H1 (cell line): Measurements from ENCODE around the gene COL4A3. TPM values are rescaled to one million over a fixed set of nuclear protein-coding genes. Genes with fewer than 3 reads are reported as not detected.
A peak's percentile ranks its signal among the peaks of the same experiment; 100 is the strongest.

Experiments
- CTCF ChIA-PET: fragments of 300-600 bp; sonication (Branson Sonifier 250); formaldehyde crosslinking; loops from one replicate; lab custom pipeline; 2021; ENCODE audit not compliant: partially characterized antibody; lab: Charles Lee
- POLR2A ChIA-PET: fragments of 300-600 bp; sonication (Branson Sonifier 250); formaldehyde crosslinking; loops from one replicate; lab custom pipeline; 2021; ENCODE audit warnings: inconsistent platforms; ENCODE audit not compliant: partially characterized antibody; lab: Charles Lee
- DNase-seq, 2 experiments: peaks; one replicate each; pipeline versions ENCODE4 v3.0.0 to v3.0.0-alpha.2; 2010 to 2022; ENCODE audit warnings: low spot score in 2 of 2, low read depth in 1 of 2, mixed read lengths in 1 of 2
- FAIRE-seq: peaks from 2 replicates; lab custom pipeline; 2011; peaks lifted over from hg19 to GRCh38; lab: Jason Lieb, UNC
- H2AFZ ChIP-seq: 2 replicates; pipeline ENCODE4 v1.8.1; 2012; ENCODE audit warnings: low read length, inconsistent platforms
- H2AK5ac ChIP-seq: 2 replicates; pipeline ENCODE4 v1.6.1; 2013; ENCODE audit warnings: low read depth, low read length
- H2BK120ac ChIP-seq: replicated peaks from 2 replicates; pipeline ENCODE3; 2013; ENCODE audit warnings: low read depth, low read length, inconsistent platforms
- H2BK12ac ChIP-seq: 2 replicates; pipeline ENCODE4 v1.6.1; 2013; ENCODE audit warnings: low read depth, low read length
- H2BK15ac ChIP-seq: 2 replicates; pipeline ENCODE4 v1.6.1; 2013; ENCODE audit warnings: low read length
- H2BK20ac ChIP-seq: 2 replicates; pipeline ENCODE4 v1.6.1; 2013; ENCODE audit warnings: low read length
- H2BK5ac ChIP-seq: 2 replicates; pipeline ENCODE4 v1.6.1; 2013; ENCODE audit warnings: low read depth, low read length
- H3K14ac ChIP-seq: 2 replicates; pipeline ENCODE4 v1.6.1; 2013; ENCODE audit warnings: inconsistent platforms; ENCODE audit not compliant: insufficient read length
- H3K18ac ChIP-seq: 2 replicates; pipeline ENCODE4 v1.6.1; 2013; ENCODE audit warnings: low read length; ENCODE audit errors: extremely low read depth
- H3K23ac ChIP-seq: 2 replicates; pipeline ENCODE4 v1.6.1; 2013; ENCODE audit warnings: inconsistent platforms; ENCODE audit not compliant: insufficient read length
- H3K23me2 ChIP-seq: 2 replicates; pipeline ENCODE4 v1.6.1; 2013; ENCODE audit warnings: low read depth, low read length
- H3K27ac ChIP-seq: 2 replicates; pipeline ENCODE4 v1.6.1; 2011; ENCODE audit warnings: low read depth, low read length, inconsistent platforms
- H3K27me3 ChIP-seq, 4 experiments: replicated peaks in 1 of 4; 1 replicate in 1 of 4; 2 replicates in 3 of 4; pipeline versions ENCODE4 v1.6.1 to v1.8.1; 2011 to 2013; ENCODE audit warnings: low read length in 3 of 4, mild to moderate bottlenecking in 3 of 4, inconsistent platforms in 2 of 4, mixed read lengths in 2 of 4, moderate library complexity in 1 of 4; ENCODE audit not compliant: control insufficient read depth in 3 of 4, insufficient read depth in 3 of 4; ENCODE audit errors: extremely low read depth in 1 of 4
- H3K36me3 ChIP-seq, 4 experiments: 2 replicates each; pipeline versions ENCODE4 v1.6.1 to v1.8.1; 2011 to 2013; ENCODE audit warnings: mild to moderate bottlenecking in 4 of 4, low read length in 3 of 4, moderate library complexity in 2 of 4, control low read depth in 1 of 4, inconsistent platforms in 1 of 4; ENCODE audit not compliant: insufficient read depth in 4 of 4, control insufficient read depth in 2 of 4
- H3K4ac ChIP-seq: replicated peaks from 2 replicates; pipeline ENCODE3; 2013; ENCODE audit warnings: low read length, low read depth, mixed read lengths, inconsistent platforms; ENCODE audit not compliant: insufficient read length
- H3K4me1 ChIP-seq, 4 experiments: replicated peaks in 1 of 4; 1 replicate in 1 of 4; 2 replicates in 3 of 4; pipeline versions ENCODE4 v1.6.1 to v1.8.1; 2011 to 2013; ENCODE audit warnings: low read length in 3 of 4, inconsistent platforms in 2 of 4, mixed read lengths in 1 of 4; ENCODE audit not compliant: insufficient read depth in 4 of 4, control insufficient read depth in 3 of 4
- H3K4me2 ChIP-seq, 2 experiments: 2 replicates each; pipeline versions ENCODE4 v1.6.1 to v1.8.1; 2011 to 2013; ENCODE audit warnings: low read depth in 2 of 2, low read length in 2 of 2, control low read depth in 1 of 2, inconsistent platforms in 1 of 2, mild to moderate bottlenecking in 1 of 2; ENCODE audit not compliant: insufficient read depth in 1 of 2
- H3K4me3 ChIP-seq, 4 experiments: fragments of 200-600, 300-600 bp in 1 of 4; sonication (generic), shearing (Covaris generic), sonication (Bioruptor Twin) in 1 of 4; 2 replicates each; pipeline versions ENCODE4 v1.5.1 to v1.8.1; 2011 to 2016; ENCODE audit warnings: low read length in 4 of 4, low read depth in 3 of 4, control low read depth in 2 of 4, inconsistent platforms in 2 of 4, mild to moderate bottlenecking in 2 of 4, mixed read lengths in 1 of 4, moderate library complexity in 1 of 4; ENCODE audit not compliant: insufficient read depth in 2 of 4; ENCODE audit errors: extremely low read depth in 1 of 4
- H3K56ac ChIP-seq: replicated peaks from 2 replicates; pipeline ENCODE3; 2013; ENCODE audit warnings: low read depth, mild to moderate bottlenecking, mixed read lengths, low read length, inconsistent platforms; ENCODE audit not compliant: insufficient read length
- H3K79me1 ChIP-seq: 2 replicates; pipeline ENCODE4 v1.6.1; 2013; ENCODE audit warnings: low read depth, low read length, control low read depth
- H3K79me2 ChIP-seq, 2 experiments: 2 replicates each; pipeline versions ENCODE4 v1.6.1 to v1.8.1; 2012 to 2013; ENCODE audit warnings: low read length in 2 of 2, mild to moderate bottlenecking in 2 of 2, inconsistent platforms in 1 of 2; ENCODE audit not compliant: insufficient read depth in 2 of 2, control insufficient read depth in 1 of 2
- H3K9ac ChIP-seq, 4 experiments: replicated peaks in 1 of 4; 1 replicate in 1 of 4; 2 replicates in 3 of 4; pipeline versions ENCODE4 v1.6.1 to v1.8.1; 2011 to 2013; ENCODE audit warnings: low read depth in 3 of 4, low read length in 3 of 4, control low read depth in 2 of 4, mild to moderate bottlenecking in 2 of 4, moderate library complexity in 2 of 4, inconsistent platforms in 1 of 4; ENCODE audit errors: extremely low read depth in 1 of 4
- H3K9me3 ChIP-seq, 2 experiments: 2 replicates each; pipeline versions ENCODE4 v1.6.1 to v1.8.1; 2012 to 2013; ENCODE audit warnings: mild to moderate bottlenecking in 2 of 2, moderate library complexity in 2 of 2, control low read depth in 1 of 2, inconsistent platforms in 1 of 2, low read depth in 1 of 2, low read length in 1 of 2, mixed read lengths in 1 of 2; ENCODE audit not compliant: insufficient read depth in 2 of 2
- H4K20me1 ChIP-seq, 2 experiments: replicated peaks in 1 of 2; 2 replicates each; pipeline versions ENCODE3 to v1.8.1; 2011 to 2013; ENCODE audit warnings: inconsistent platforms in 2 of 2, low read length in 2 of 2, mild to moderate bottlenecking in 1 of 2; ENCODE audit not compliant: insufficient read depth in 2 of 2, control insufficient read depth in 1 of 2
- H4K5ac ChIP-seq: 2 replicates; pipeline ENCODE4 v1.6.1; 2013; ENCODE audit warnings: low read length, low read depth, mixed read lengths, inconsistent platforms; ENCODE audit not compliant: insufficient read length
- H4K8ac ChIP-seq: 2 replicates; pipeline ENCODE4 v1.8.0; 2013; ENCODE audit warnings: mild to moderate bottlenecking, moderate library complexity, low read length, inconsistent platforms; ENCODE audit not compliant: insufficient read depth; ENCODE audit errors: extremely low read depth
- H4K91ac ChIP-seq: replicated peaks from 2 replicates; pipeline ENCODE3; 2013; ENCODE audit warnings: low read length, mixed read lengths, inconsistent platforms; ENCODE audit not compliant: insufficient read length
- ASH2L ChIP-seq: fragments of 200-600, 300-600 bp; sonication (generic); IDR thresholded peaks from one replicate; pipeline ENCODE4 v1.7.1; 2017; ENCODE audit warnings: low read length
- CTBP2 ChIP-seq: IDR thresholded peaks from 2 replicates; pipeline ENCODE4 v1.7.0; 2011; ENCODE audit warnings: borderline replicate concordance, mild to moderate bottlenecking, moderate library complexity, mixed read lengths, low read length; ENCODE audit not compliant: insufficient read depth, insufficient read length
- CTCF ChIP-seq, 3 experiments: IDR thresholded peaks; 1 replicate in 2 of 3; 2 replicates in 1 of 3; pipeline versions ENCODE4 v1.5.1 to v1.6.1; 2011; ENCODE audit warnings: low read length in 3 of 3, mild to moderate bottlenecking in 3 of 3, inconsistent platforms in 2 of 3, low read depth in 1 of 3, moderate library complexity in 1 of 3; ENCODE audit not compliant: insufficient read depth in 1 of 3; ENCODE audit errors: control extremely low read depth in 1 of 3
- E2F6 ChIP-seq: IDR thresholded peaks from 2 replicates; pipeline ENCODE4 v1.6.1; 2012; ENCODE audit warnings: inconsistent platforms
- EGR1 ChIP-seq: IDR thresholded peaks from 2 replicates; pipeline ENCODE4 v1.6.1; 2011; ENCODE audit warnings: low read depth, low read length, borderline replicate concordance
- RFX5 ChIP-seq: IDR thresholded peaks from 2 replicates; pipeline ENCODE4 v1.6.1; 2011; ENCODE audit warnings: low read depth, low read length, improper control_type of control experiment, borderline replicate concordance
- SRF ChIP-seq: IDR thresholded peaks from 2 replicates; pipeline ENCODE4 v1.6.1; 2011; ENCODE audit warnings: mild to moderate bottlenecking, low read depth, low read length, moderate library complexity
- WGBS, 2 experiments: shearing (Covaris generic) in 1 of 2; methylation state at CpG; one replicate each; pipeline versions ENCODE4 v1.1.6 to v1.1.7; 2013 to 2015; ENCODE audit warnings: low lambda C conversion rate in 2 of 2, mixed read lengths in 2 of 2, inconsistent platforms in 1 of 2, low coverage in 1 of 2, missing lambda C conversion rate in 1 of 2; ENCODE audit not compliant: insufficient replicate concordance in 2 of 2, insufficient coverage in 1 of 2, insufficient read length in 1 of 2; ENCODE audit errors: extremely low coverage in 1 of 2, missing lambda C conversion rate in 1 of 2; 5-methylcytosine and 5-hydroxymethylcytosine counted together
- polyA plus RNA-seq, 7 experiments: library from polyadenylated mRNA; depleted of rRNA in 3 of 7; stranded (reverse) in 5 of 7; unstranded in 2 of 7; fragments of >200 nt in 5 of 7; fragments of 200-250 nt in 2 of 7; gene quantifications; 1 replicate in 5 of 7; 2 replicates in 1 of 7; 4 replicates in 1 of 7; pipeline versions ENCODE4 v1.2.1 to v1.2.3, GENCODE V29; 2011 to 2013; ENCODE audit warnings: missing spikeins in 2 of 7, mixed read lengths in 2 of 7
- total RNA-seq: library from RNA; stranded (reverse); fragmentation: NEBNext Ultra II Directional; extraction: Animal tissue kit (Norgen Biotek cat#: 25700); gene quantifications from 2 replicates; pipeline ENCODE4 v1.2.1, GENCODE V29; 2021

COL4A3 gene
- total and polyA plus RNA-seq, 2 of the 8 experiments (the other 6 are each of a cell fraction or from before 2014, with no cell fraction given), result 0.12 to 0.17 TPM

GRCh38 chr2:227324995-227325838 lies 160.8 kb downstream of the COL4A3 start, which contains the start of gene MFF:
MFF (plus strand) TSS chr2:227325251; CDS start chr2:227330666, 5,415 bp downstream.
- H3K79me1 ChIP-seq, result no peaks in the 10 kb centered on the region
- no peak within 1 kb of the TSS for H2BK15ac ChIP-seq
- H4K20me1 ChIP-seq, result peaks cover 0 to 3% of the 10 kb centered on the region in 2 experiments
- H3K36me3 ChIP-seq, result peaks cover 0 to 6% (median 2%) of the 10 kb centered on the region in 4 experiments; a peak in 3 of 8 replicates
- H3K27me3 ChIP-seq, result no peaks in the 10 kb centered on the region
- ChIA-PET POLR2A (interaction anchor here (0.8 to 2.2 kb wide), 5 partner anchors 11 to 28 kb away, joined by 3 to 9 read pairs (median 4); no protein-coding TSS in a partner anchor), CTCF (interaction anchor here (0.7 kb wide), 3 partner anchors 22 to 831 kb away, joined by 3 to 4 read pairs (median 3); no protein-coding TSS in a partner anchor)
- 2% methylated on average over 53 of the region's 67 CpGs; no CpG with 5 or more reads in 1 of the 2 experiments for WGBS, 2 experiments
- H3K9ac ChIP-seq, result peak within 1 kb of the TSS; percentile 66 to 83 (median 78)
- H3K18ac ChIP-seq, result peak within 1 kb of the TSS; percentile 97
- no peak within 1 kb of the TSS; the same call in 1 of the 2 replicates for H2BK12ac ChIP-seq
- DNase-seq (peak; percentile 61 to 86), FAIRE-seq (peak; percentile 36)
- H2BK20ac ChIP-seq, result no peak within 1 kb of the TSS
- peak within 1 kb of the TSS; percentile 56 to 95 (median 82) for H3K4me3 ChIP-seq
- peak within 1 kb of the TSS; percentile 71 for H3K27ac ChIP-seq
- H3K56ac ChIP-seq, result no peak within 1 kb of the TSS
- H3K14ac ChIP-seq, result no peak within 1 kb of the TSS
- H4K91ac ChIP-seq, result no peak within 1 kb of the TSS
- no peak within 1 kb of the TSS for H4K5ac ChIP-seq
- peak within 1 kb of the TSS; percentile 69 to 85 for H3K4me2 ChIP-seq
- no peak within 1 kb of the TSS for H3K23ac ChIP-seq
- H4K8ac ChIP-seq, result peak within 1 kb of the TSS; percentile 81; the same call in 1 of the 2 replicates
- H3K79me2 ChIP-seq, result peaks cover 4 to 48% of the 10 kb centered on the region in 2 experiments; a peak in 3 of 4 replicates
- H2AK5ac ChIP-seq, result no peak within 1 kb of the TSS
- no peak within 1 kb of the TSS for H2BK120ac ChIP-seq
- peaks cover 9 to 22% of the 10 kb centered on the region in 2 experiments; a peak in 3 of 4 replicates for H3K9me3 ChIP-seq
- peak within 1 kb of the TSS; percentile 66 for H2BK5ac ChIP-seq
- H3K23me2 ChIP-seq, result no peaks in the 10 kb centered on the region; the same call in 1 of the 2 replicates
- peak within 1 kb of the TSS; percentile 41 for H3K4ac ChIP-seq
- H2AFZ ChIP-seq, result peak within 1 kb of the TSS; percentile 95
- H3K4me1 ChIP-seq, result no peaks in the 10 kb centered on the region; a peak in 2 of 7 replicates
- TF ChIP-seq EGR1, result peak; percentile 88; the same call in 1 of the 2 replicates
- no peak for TF ChIP-seq SRF
- peak; percentile 94 for TF ChIP-seq E2F6
- TF ChIP-seq RFX5, result no peak
- TF ChIP-seq CTCF (IDR thresholded peaks at IDR 0.05; ENCODE audit: control extremely low read depth in 1 of 3, insufficient read depth in 1 of 3, low read depth in 1 of 3, low read length in 3 of 3), result peak in 2 of 3 experiments; percentile 31 to 37; a peak in 2 of 4 replicates
- peak; percentile 75 for TF ChIP-seq ASH2L
- no peak for TF ChIP-seq CTBP2
